ENCODE data around the gene ODAD3.
"Not testable (repeated sequence)": the region's sequence is repeated elsewhere in the genome, so short reads cannot be mapped to it uniquely, and the experiment has no call there.

ODAD3 gene

DNA sequence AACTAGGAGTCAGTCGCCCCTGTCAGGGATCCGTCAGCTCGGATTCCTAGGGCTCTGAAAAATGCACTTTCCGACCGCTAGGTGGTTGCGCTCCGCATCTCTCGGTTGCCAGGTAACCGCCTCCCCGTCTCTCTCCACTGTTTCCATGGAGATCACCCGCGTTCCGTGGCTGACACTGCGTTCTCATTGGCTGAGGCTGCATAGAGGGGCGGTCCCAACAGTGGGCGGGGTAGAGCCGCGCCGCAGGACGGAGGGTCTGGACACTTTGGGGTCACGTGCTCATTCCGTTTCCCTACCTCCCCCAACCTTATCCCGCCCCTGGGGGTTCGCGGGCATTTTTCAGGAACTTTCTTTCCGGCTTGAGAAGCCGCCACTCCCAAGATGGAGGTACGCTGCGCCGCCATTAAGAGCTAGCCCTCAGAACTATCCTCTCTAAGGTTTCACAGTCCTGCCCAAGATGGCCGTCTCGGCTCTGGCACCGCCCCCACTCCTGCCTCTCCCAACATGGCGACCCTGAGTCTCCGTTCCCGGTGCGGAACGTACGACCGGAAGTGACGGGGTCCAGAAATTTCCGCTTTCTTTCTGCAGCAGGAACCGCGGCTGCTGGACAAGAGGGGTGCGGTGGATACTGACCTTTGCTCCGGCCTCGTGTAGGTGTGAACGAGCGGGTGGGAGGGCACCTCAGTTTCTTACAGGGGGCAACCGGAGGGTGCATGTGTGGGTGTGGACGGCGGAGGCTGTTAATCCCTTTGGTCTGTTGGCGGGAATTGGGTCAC is at the start of gene ODAD3, which contains the start of gene PRKCSH:
TSS of gene ODAD3 (minus strand) at position 65 of the 776 bp plus-strand sequence. CDS start 105 bp downstream, outside the sequence.
TSS of gene PRKCSH (plus strand) at position 579 of the 776 bp plus-strand sequence. CDS start 483 bp downstream, outside the sequence.
- peak; percentile 83 for ATAC-seq (ENCODE audit: low read depth)
- Mint-ChIP-seq H3K36me3 (peaks cover 6% of the 10 kb centered on the region), H3K4me3 (peak within 1 kb of the TSS; percentile 97), H3K9me3 (no peaks in the 10 kb centered on the region), H3K27ac (peak within 1 kb of the TSS; percentile 97), H3K4me1 (peaks cover 22% of the 10 kb centered on the region), H3K27me3 (no peaks in the 10 kb centered on the region)
- DNase-seq (ENCODE audit: low spot score in 2 of 2), result peak; percentile 95 to 97

DNA sequence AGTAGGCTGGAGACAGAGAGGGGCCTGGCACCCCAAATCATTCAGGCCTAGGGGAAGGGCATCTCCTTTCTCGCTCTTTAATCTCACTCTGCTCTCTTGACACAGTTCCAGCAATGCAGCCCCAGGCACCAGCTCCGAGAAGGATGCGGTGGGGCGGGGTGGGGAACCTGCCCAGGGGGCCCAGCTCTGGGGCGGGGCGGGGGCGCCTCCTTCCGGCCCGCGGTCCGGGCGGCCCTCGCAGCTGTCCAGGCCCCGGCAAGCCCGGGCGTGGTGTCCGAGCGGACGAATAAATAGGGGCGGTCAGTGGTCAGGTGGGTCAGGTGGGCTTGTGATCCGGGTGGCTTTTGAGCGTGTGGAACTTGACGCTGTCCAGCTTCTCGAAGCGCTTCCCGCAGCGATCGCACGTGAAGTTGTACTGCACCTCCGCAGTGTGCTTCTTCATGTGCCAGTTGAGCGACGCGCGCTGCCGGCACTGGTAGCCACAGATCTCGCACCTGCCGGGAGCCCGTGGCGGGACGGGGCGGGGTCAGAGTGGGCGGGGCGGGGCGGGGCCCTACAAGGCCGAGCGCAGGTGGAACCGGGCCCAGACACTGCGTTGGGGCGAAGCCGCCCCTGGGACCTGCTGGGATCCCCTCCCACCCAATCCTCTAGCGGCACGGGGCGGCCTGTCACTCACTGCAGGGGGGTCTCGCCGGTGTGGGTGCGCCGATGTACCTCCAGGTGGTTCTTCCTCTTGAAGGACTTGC is 48.6 kb upstream of the ODAD3 start:
- Mint-ChIP-seq H3K27me3 (peaks cover 8% of the 10 kb centered on the region), H3K27ac (no peak overlapping the region), H3K4me1 (peaks cover 18% of the 10 kb centered on the region), H3K9me3 (peaks cover 1% of the 10 kb centered on the region), H3K4me3 (no peak overlapping the region), H3K36me3 (peaks cover 9% of the 10 kb centered on the region)
- ATAC-seq (ENCODE audit: low read depth) (no peak), DNase-seq (ENCODE audit: low spot score in 2 of 2) (no peak)

DNA sequence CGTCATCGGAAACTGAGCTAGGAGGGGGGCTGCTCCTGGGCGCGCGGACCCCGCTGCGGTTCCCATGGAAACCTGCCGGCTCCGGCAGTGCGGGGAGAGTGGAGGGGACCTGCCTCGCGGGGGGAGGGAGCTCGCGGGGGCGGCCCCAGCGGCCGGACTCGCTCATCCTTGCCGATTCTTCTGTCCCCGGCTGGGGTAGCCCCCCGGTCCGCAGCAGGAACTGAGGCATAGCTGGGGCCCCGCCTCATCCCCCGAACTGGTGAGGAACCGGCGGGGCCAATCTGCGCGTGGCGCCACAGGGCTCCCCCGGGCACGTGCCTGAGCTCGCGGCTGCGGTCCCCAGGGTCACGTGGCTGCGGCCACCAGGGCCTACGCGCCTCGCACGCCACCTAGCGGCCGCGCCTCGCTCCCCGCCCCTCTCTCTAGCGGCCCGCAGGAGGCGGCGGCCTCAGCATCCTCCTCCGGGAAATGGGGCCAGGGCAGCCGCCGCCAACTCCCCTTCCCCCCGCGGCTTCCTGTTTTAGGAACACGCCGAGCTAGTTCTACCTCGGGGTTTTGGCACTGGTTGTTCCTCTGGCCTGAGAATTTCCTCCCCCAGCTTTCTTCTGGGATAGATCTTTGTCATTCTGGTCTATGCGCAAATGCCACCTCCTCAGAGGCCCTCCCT is 47.6 kb upstream of the ODAD3 start:
- H3K27ac Mint-ChIP-seq, result peak overlapping the region; percentile 85
- H3K4me3 Mint-ChIP-seq, result peak overlapping the region; percentile 76
- peak; percentile 90 to 92 for DNase-seq (ENCODE audit: low spot score in 2 of 2)
- H3K4me1 Mint-ChIP-seq, result peaks cover 20% of the 10 kb centered on the region
- peak; percentile 82 for ATAC-seq (ENCODE audit: low read depth)
- peaks cover 1% of the 10 kb centered on the region for H3K9me3 Mint-ChIP-seq
- H3K36me3 Mint-ChIP-seq, result peaks cover 9% of the 10 kb centered on the region
- peaks cover 10% of the 10 kb centered on the region for H3K27me3 Mint-ChIP-seq

DNA sequence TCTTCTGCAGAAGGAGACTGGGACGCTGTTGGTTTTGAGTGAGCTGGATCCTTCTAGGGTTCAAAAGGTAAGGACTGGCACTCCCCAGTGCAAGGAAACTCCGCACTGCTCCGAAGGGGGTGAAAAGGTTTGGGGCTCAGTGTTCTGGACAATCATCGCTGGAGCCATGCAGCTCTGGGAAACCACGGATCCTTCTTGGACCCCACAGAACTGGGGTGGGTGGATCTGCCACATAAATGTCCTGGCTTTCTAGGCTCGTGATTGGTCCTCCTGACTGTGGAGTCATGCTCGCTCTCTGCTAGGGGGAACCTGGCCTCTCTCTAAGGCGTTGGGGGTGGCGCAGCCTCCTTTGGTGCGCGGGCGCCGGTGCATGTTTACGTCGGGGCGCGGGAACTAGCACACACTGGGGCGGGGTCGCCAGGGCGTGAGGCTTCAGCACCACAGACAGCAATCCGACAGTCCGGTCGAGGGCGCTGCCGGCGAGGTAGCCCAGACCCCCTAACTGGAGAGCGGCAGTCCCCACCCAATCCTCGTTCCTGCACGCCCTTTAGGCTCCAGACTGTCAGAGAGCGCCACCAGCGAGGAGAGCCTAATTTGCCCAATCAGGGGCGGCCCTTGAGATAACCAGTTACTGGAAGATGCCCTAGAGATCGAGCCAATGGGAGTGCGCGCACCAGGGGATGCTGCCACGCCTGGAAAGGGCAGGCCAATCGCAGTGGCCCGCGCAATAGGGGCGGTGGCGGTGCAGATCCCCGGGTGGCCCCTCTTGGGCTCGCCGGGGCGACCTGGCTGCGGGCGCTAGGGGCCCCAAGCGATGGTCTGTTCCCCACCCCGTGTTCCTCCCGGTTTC is 46.8 kb upstream of the ODAD3 start:
- peak; percentile 47 for ATAC-seq (ENCODE audit: low read depth)
- Mint-ChIP-seq H3K36me3 (peaks cover 9% of the 10 kb centered on the region), H3K4me1 (peaks cover 20% of the 10 kb centered on the region), H3K9me3 (peaks cover 1% of the 10 kb centered on the region), H3K4me3 (peak overlapping the region; percentile 76), H3K27ac (peak overlapping the region; percentile 85), H3K27me3 (peaks cover 10% of the 10 kb centered on the region)
- peak; percentile 31 to 54 for DNase-seq (ENCODE audit: low spot score in 2 of 2)

DNA sequence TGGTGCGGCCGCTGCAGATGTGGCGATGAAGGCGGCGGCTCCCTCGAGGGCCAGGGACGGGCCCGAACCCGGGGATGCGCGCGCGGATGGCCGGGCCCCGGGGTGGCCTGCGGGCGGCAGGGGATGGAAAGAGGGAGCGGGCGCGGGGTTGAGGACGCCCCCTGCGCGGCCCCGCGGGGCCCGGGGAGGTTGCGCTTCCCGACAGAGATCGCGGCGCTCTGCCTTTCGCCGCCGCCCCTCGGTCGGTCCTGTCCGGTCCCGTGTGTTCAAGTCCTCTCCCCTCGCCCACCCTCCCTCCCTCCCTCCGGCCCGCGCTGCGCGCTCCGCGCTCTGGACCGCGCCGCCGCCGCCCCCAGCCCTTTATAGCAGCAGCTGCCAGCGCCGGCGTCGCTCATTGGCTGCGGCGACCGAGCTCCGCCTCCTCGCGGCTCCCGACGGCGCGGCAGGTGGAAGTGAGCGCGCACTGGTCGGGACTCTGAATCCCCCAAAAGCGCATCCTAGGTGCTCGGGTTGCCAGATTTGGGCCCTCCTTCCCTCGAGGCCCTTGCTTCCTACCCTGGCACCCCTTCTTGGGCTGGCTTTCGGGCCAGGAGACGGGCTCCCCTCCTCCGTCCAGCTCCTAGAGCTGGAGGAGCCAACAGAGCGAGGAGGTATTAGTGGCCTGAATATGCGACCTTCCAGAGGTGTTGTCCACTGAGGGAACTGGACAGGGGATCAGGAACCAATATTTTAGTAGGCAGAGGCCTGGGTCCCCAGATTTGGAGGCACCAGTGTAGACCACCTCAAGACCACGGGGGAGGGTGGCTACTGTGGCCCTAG is 46.0 kb upstream of the ODAD3 start, which contains the start of gene ELAVL3:
TSS of gene ELAVL3 (minus strand) at position 332 of the 819 bp plus-strand sequence. CDS start 438 bp downstream, outside the sequence.
- Mint-ChIP-seq H3K4me3 (peak within 1 kb of the TSS; percentile 76), H3K27ac (no peak within 1 kb of the TSS)
- no peak for DNase-seq (ENCODE audit: low spot score in 2 of 2)

DNA sequence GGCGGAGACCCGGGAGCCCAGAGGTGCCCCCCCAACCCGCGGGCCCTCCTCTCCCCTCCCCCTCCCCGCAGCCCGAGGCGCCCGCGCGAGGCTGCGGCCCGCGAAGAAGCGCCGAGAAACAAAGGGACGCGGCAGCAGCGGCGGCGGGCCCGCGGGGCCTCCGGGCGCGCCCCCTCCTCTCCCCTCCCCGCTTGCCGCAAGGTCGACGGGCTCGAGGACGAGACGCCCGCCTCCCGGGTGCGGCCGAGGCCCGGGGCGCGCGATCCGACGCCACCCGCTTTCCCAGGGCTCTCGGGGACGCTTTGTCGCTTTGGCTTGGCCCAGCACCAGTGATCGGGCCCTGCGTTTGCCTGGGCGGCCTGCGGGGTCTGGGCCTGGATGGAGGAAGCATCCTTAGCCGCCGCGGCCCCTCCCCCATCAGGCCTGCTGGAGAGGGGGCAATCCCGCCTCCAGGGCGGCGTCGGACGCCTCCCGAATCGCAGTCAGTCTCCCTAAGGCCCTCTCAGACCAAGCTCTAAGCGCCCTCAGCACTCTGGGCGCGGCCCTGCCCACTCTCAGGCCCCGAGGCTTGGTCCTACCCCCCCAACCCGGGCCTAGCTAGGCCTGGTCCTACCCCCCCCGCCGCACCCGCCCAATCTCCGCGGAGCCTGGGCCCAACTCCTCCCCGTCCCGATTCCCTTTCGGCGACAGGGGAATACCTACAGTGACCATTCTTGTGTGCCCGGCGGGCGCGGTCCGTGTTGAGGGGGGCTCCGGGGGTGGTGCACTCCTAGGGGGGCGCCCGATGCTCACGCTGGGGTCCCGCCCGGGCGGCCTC is 45.2 kb upstream of the ODAD3 start:
- peaks cover 20% of the 10 kb centered on the region for H3K4me1 Mint-ChIP-seq
- H3K27ac Mint-ChIP-seq, result no peak overlapping the region
- peaks cover 6% of the 10 kb centered on the region for H3K36me3 Mint-ChIP-seq
- H3K27me3 Mint-ChIP-seq, result peaks cover 13% of the 10 kb centered on the region
- ATAC-seq (ENCODE audit: low read depth) (no peak), DNase-seq (ENCODE audit: low spot score in 2 of 2) (no peak)
- no peak overlapping the region for H3K4me3 Mint-ChIP-seq
- H3K9me3 Mint-ChIP-seq, result peaks cover 1% of the 10 kb centered on the region

More for the DNA sequence above, 46.0 kb upstream of the ODAD3 start, which contains the start of gene ELAVL3:
- Mint-ChIP-seq H3K9me3 (peaks cover 1% of the 10 kb centered on the region), H3K36me3 (peaks cover 9% of the 10 kb centered on the region), H3K4me1 (peaks cover 20% of the 10 kb centered on the region), H3K27me3 (peaks cover 13% of the 10 kb centered on the region)
- no peak for ATAC-seq (ENCODE audit: low read depth)

DNA sequence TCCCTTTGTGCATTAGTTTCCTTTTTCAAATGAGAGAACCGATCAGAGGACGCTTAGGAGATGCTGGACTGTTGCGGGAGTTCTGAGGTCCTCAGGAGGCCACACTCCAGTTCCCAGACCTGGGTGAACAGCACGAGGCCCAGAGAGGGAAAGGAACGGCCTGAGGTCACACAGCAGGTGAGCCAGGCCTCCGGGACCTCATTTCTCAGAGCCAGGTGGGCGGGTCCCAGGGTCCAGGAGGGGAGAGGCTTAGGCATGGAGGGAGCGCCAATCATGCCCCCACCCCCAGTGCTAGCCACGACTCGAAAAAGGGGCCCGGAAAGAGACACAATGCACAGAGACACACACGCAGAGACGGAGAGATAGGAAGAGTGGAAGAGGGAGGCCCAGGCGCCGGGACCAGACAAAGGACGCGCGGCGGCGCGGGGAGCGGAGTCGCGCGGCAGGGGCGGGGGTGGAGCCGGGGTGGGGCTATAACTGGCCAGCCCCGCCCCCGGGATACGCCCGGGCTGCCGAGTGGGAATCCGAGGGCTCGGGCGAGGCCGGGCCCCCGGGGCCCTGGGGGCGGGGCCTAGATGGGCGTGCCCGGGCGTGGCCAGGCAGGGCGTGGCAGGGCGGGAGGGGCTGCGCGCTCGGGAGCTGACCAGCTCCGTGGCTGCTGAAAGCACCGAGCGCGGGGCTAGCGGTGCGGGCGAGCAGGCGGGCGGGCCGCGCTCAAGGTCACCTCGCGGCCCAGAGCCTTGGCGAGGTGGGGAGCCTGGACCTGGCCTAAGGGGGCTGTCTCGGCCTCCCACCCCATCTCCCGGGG is 44.4 kb upstream of the ODAD3 start:
- Mint-ChIP-seq H3K36me3 (peaks cover 6% of the 10 kb centered on the region), H3K4me3 (peak overlapping the region; percentile 42), H3K9me3 (peaks cover 1% of the 10 kb centered on the region), H3K27ac (peak overlapping the region; percentile 81), H3K4me1 (peaks cover 20% of the 10 kb centered on the region), H3K27me3 (peaks cover 13% of the 10 kb centered on the region)
- ATAC-seq (ENCODE audit: low read depth) (no peak), DNase-seq (ENCODE audit: low spot score in 2 of 2) (no peak)

DNA sequence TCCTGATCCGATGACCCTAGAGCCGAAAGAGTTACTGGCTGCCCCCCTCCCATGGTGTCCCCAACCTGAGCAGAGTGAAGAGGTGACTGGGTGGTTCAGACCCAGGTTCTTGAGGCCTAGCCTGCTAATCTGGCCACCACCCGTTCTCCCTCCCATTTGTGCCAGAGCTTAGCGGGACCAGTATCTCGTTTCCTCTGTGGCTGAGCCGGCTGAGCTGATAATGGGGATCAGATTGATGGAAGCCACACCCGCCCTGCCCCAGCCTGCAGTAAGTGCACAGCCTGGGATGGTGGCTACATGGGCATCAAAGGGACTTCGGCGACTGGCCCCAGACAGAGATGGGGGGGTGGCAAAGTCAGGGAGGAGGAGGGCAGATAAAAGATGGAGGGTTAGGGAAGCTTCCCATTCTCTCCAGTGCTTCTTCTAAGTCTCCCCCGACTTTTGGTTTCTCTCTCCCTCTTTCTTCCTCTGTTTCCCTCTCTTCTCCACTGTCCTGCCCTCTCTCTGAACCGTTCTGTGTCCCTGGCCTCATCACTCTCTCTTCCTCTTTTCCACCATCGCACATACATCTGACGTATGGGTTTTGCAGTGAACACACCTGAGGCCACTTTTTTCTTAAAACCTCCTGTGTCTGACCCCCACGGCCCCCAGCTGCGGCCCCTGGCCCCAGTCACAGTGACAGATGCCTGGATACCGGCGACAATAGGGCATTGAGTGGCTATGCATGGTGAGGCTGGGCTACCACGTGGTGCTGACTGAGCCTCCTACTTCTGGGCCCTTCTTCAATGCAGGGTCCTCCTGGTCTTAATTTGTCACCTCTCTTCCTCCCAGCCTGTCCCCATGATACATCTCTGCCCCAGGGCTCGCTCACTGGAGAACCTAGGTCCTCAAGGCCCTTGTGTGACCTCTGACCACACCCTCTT is 43.5 kb upstream of the ODAD3 start:
- DNase-seq (ENCODE audit: low spot score in 2 of 2), result no peak
- H3K36me3 Mint-ChIP-seq, result peaks cover 2% of the 10 kb centered on the region
- no peak overlapping the region for H3K4me3 Mint-ChIP-seq
- ATAC-seq (ENCODE audit: low read depth), result peak; percentile 30
- no peak overlapping the region for H3K27ac Mint-ChIP-seq
- peaks cover 11% of the 10 kb centered on the region for H3K27me3 Mint-ChIP-seq
- H3K9me3 Mint-ChIP-seq, result peaks cover 1% of the 10 kb centered on the region
- H3K4me1 Mint-ChIP-seq, result peaks cover 20% of the 10 kb centered on the region

DNA sequence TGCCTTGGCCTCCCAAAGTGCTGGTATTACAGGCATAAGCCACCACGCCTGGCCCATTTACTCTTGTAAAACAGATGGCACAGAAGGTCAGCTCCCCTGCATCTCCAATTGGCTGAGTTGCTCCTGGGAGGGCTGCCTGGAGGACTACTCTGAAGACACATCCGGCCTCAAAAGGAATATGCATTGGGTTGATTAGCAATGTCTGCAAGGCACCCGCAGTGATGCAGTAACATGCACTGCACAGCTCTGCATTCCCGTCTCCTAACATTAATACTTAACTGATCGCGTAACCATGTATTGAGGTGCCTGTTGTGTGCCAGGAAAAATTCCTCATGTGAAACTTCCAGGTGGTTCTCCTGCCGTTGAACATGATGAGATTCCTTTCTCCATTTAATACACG is 40.9 kb upstream of the ODAD3 start:
- H3K27ac Mint-ChIP-seq, result no peak overlapping the region
- H3K36me3 Mint-ChIP-seq, result peaks cover 2% of the 10 kb centered on the region
- H3K4me3 Mint-ChIP-seq, result no peak overlapping the region
- DNase-seq (ENCODE audit: low spot score in 2 of 2) (no peak), ATAC-seq (ENCODE audit: low read depth) (no peak)
- H3K9me3 Mint-ChIP-seq, result peaks cover 1% of the 10 kb centered on the region
- peaks cover 12% of the 10 kb centered on the region for H3K27me3 Mint-ChIP-seq
- peaks cover 8% of the 10 kb centered on the region for H3K4me1 Mint-ChIP-seq

DNA sequence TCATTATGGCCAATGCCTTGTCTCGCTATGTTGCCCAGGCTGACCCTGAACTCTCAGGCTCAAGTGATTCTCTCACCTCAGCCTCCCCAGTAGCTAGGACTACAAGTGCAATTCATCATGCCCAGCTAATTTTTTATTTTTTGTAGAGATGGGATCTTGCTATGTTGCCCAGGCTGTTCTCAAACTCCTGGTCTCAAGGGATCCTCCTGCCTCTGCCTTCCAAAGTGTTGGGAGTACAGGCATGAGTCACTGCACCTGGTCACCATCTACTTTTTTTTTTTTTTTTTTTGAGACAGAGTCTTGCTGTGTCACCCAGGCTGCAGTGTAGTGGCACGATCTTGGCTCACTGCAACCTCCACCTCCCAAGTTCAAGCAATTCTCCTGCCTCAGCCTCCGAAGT is 40.4 kb upstream of the ODAD3 start:
- ATAC-seq (ENCODE audit: low read depth); H3K27ac Mint-ChIP-seq: not testable (repeated sequence)

More for the DNA sequence above, 40.4 kb upstream of the ODAD3 start:
- not testable (repeated sequence) for H3K4me1 Mint-ChIP-seq; H3K36me3 Mint-ChIP-seq; DNase-seq (ENCODE audit: low spot score in 2 of 2); H3K9me3 Mint-ChIP-seq; H3K4me3 Mint-ChIP-seq
- peaks cover 12% of the 10 kb centered on the region for H3K27me3 Mint-ChIP-seq
